Measurements from ENCODE around the gene LLGL2. TPM values are rescaled to one million over a fixed set of nuclear protein-coding genes. Genes with fewer than 3 reads are reported as not detected.
"Not testable (repeated sequence)": the region's sequence is repeated elsewhere in the genome, so short reads cannot be mapped to it uniquely, and the experiment has no call there.

The LLGL2 gene
- total RNA-seq, 1 experiment from 2014 or later, result 165 TPM

DNA sequence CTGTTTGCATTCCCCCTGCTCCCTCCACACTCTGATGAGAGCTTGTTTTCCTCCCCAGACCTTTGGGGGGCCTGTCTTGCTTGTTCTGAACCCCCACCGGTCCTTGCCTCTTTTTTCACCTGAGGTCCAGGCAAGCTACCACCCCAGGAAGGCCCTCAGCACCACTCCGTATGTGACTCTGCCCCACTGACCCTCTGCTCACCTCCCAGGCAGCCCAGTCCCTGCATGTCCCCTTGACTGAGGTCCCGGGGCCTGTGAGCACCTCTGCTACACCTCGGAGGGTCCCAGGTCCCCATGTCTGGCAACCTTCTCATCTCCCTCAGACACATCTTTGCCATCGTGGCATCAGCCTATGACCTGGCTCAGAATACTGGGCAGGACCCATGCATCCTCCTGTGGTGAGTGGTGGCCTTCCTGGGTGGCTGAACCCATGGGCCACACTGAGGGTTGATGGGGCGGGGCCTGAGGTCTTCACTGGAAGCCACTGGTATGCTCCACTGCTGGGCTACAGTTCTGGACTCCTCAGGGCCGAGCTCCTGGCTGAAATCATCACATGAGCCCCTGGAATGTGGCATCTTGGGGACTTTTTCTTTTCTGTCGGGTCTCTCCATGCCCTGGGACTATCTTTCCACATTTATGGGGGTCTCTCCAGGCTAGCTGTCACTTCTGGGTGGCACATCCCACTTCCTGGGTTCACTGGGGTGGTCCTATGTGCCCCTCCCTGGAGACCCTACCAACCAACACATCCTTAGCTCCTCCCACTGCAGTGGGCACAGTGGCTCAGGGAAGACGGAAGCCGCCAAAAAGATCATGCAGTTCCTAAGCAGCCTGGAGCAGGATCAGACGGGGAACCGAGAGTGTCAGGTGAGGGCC, 65.6 kb downstream of the LLGL2 start:
- Histone ChIP-seq H3K9me3 (no peaks in the 10 kb centered on the region), H3K36me3 (ENCODE audit: control insufficient read depth, insufficient read depth, low read length) (no peaks in the 10 kb centered on the region), H3K27me3 (replicated peaks; ENCODE audit: control insufficient read depth, insufficient read depth, low read length) (no peaks in the 10 kb centered on the region), H3K4me1 (peaks cover 14% of the 10 kb centered on the region), H3K4me3 (ENCODE audit: low read depth, low read length) (no peak overlapping the region)
- H3K36me3 Mint-ChIP-seq (ENCODE audit: insufficient read depth, unreplicated experiment), result no peaks in the 10 kb centered on the region
- H3K4me3 Mint-ChIP-seq (ENCODE audit: unreplicated experiment), result no peak overlapping the region
- ChIA-PET CTCF (interaction anchor here (0.6 to 2.2 kb wide), 4 partner anchors 10 to 75 kb away, joined by 3 to 13 read pairs (median 4); partner anchors contain the start of genes LLGL2, SMIM5 and TSEN54), POLR2A (interaction anchor here (0.6 kb wide), 1 partner anchor 267 kb away, joined by 5 read pairs; no protein-coding TSS in a partner anchor)
- no peaks in the 10 kb centered on the region for H3K27me3 Mint-ChIP-seq (ENCODE audit: insufficient read depth, unreplicated experiment)
- TF ChIP-seq, protein P1, sequence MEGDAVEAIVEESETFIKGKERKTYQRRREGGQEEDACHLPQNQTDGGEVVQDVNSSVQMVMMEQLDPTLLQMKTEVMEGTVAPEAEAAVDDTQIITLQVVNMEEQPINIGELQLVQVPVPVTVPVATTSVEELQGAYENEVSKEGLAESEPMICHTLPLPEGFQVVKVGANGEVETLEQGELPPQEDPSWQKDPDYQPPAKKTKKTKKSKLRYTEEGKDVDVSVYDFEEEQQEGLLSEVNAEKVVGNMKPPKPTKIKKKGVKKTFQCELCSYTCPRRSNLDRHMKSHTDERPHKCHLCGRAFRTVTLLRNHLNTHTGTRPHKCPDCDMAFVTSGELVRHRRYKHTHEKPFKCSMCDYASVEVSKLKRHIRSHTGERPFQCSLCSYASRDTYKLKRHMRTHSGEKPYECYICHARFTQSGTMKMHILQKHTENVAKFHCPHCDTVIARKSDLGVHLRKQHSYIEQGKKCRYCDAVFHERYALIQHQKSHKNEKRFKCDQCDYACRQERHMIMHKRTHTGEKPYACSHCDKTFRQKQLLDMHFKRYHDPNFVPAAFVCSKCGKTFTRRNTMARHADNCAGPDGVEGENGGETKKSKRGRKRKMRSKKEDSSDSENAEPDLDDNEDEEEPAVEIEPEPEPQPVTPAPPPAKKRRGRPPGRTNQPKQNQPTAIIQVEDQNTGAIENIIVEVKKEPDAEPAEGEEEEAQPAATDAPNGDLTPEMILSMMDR (IDR thresholded peaks at IDR 0.05; ENCODE audit: insufficient read depth in 1 of 2, low read depth in 1 of 2, low read length in 1 of 2, severe bottlenecking in 1 of 2, unreplicated experiment in 1 of 2), result no peak
- no peaks in the 10 kb centered on the region for H3K9me3 Mint-ChIP-seq (ENCODE audit: unreplicated experiment)
- no peak for DNase-seq
- H3K4me1 Mint-ChIP-seq (ENCODE audit: low read depth, unreplicated experiment), result no peaks in the 10 kb centered on the region
- BruUV-seq (replicated peaks), result no TSS peak
- H3K27ac Mint-ChIP-seq (ENCODE audit: unreplicated experiment), result no peak overlapping the region
- intact Hi-C loops (cut with micrococcal nuclease; ENCODE audit: unreplicated experiment), result no loop called here

DNA sequence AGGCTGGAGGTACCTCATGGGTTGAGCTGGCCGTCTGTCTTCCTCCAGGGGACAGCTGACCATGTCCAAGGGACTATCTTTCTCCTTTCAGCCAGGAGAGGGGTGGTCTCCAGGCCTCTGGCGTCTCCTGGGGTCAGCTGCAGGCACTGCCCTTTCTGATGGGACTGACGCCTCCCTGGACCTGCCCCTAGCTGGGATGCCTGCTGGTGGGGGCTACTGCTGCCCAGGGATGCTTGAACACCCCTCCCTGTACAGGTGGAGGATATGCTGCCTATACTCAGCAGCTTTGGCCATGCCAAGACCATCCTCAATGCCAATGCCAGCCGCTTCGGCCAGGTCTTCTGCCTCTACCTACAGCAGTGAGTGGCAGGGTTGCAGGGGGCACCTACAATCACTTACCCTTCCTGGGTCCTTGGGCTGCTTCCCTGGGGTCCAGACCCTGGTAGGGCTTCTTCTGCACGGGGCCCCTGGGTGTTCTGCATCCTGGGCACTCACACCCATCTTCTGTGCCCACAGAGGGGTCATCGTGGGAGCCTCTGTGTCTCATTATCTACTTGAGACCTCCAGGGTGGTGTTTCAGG, 66.3 kb downstream of the LLGL2 start:
- no peak overlapping the region for H3K4me3 Mint-ChIP-seq (ENCODE audit: unreplicated experiment)
- Histone ChIP-seq H3K4me3 (ENCODE audit: low read depth, low read length) (no peak overlapping the region), H3K9me3 (no peaks in the 10 kb centered on the region), H3K36me3 (ENCODE audit: control insufficient read depth, insufficient read depth, low read length) (no peaks in the 10 kb centered on the region), H3K4me1 (peaks cover 14% of the 10 kb centered on the region), H3K27me3 (replicated peaks; ENCODE audit: control insufficient read depth, insufficient read depth, low read length) (no peaks in the 10 kb centered on the region)
- no peak overlapping the region for H3K27ac Mint-ChIP-seq (ENCODE audit: unreplicated experiment)
- BruUV-seq (replicated peaks), result no TSS peak
- no peaks in the 10 kb centered on the region for H3K9me3 Mint-ChIP-seq (ENCODE audit: unreplicated experiment)
- intact Hi-C loops (cut with micrococcal nuclease; ENCODE audit: unreplicated experiment), result no loop called here
- H3K27me3 Mint-ChIP-seq (ENCODE audit: insufficient read depth, unreplicated experiment), result no peaks in the 10 kb centered on the region
- TF ChIP-seq, protein P1 (IDR thresholded peaks at IDR 0.05; ENCODE audit: insufficient read depth in 1 of 2, low read depth in 1 of 2, low read length in 1 of 2, severe bottlenecking in 1 of 2, unreplicated experiment in 1 of 2), result peak in 1 of 2 experiments; percentile 17
- ChIA-PET CTCF (interaction anchor here (0.6 to 2.2 kb wide), 4 partner anchors 9 to 75 kb away, joined by 3 to 13 read pairs (median 4); partner anchors contain the start of genes LLGL2, SMIM5 and TSEN54), POLR2A (no interaction called here)
- no peaks in the 10 kb centered on the region for H3K4me1 Mint-ChIP-seq (ENCODE audit: low read depth, unreplicated experiment)
- DNase-seq, result no peak
- no peaks in the 10 kb centered on the region for H3K36me3 Mint-ChIP-seq (ENCODE audit: insufficient read depth, unreplicated experiment)

DNA sequence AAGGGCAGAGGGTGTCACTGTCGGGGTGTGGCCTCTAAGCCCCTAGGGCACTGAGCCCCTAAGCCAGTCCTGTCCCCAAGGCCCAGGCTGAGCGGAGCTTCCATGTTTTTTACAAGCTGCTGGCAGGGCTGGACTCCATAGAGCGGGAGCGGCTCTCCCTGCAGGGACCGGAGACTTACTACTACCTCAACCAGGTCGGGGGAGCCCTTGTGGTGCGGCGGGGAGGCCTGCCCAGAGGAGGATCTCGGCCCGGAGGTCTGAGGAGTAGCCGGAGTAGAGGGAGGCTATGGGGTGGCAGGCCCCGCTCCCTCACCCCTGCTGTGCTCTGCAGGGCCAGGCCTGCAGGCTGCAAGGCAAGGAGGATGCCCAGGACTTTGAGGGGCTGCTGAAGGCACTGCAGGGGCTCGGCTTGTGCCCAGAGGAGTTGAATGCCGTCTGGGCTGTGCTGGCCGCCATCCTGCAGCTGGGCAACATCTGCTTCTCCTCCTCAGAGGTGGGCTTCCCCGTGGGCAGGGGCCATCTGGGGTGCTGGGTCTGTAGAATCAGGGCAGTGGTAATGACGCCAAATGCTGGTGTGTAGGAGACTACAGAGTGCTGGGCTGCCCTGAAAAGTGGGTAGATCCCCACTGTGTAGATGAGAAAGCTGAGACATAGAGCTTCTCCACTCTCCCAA, 67.0 kb downstream of the LLGL2 start:
- peaks cover 14% of the 10 kb centered on the region for H3K4me1 ChIP-seq
- no peaks in the 10 kb centered on the region for H3K9me3 ChIP-seq
- Mint-ChIP-seq H3K4me1 (ENCODE audit: low read depth, unreplicated experiment) (no peaks in the 10 kb centered on the region), H3K27ac (ENCODE audit: unreplicated experiment) (no peak overlapping the region), H3K9me3 (ENCODE audit: unreplicated experiment) (no peaks in the 10 kb centered on the region), H3K4me3 (ENCODE audit: unreplicated experiment) (no peak overlapping the region), H3K27me3 (ENCODE audit: insufficient read depth, unreplicated experiment) (no peaks in the 10 kb centered on the region), H3K36me3 (ENCODE audit: insufficient read depth, unreplicated experiment) (no peaks in the 10 kb centered on the region)
- H3K4me3 ChIP-seq (ENCODE audit: low read depth, low read length), result no peak overlapping the region
- H3K36me3 ChIP-seq (ENCODE audit: control insufficient read depth, insufficient read depth, low read length), result no peaks in the 10 kb centered on the region
- no TSS peak for BruUV-seq (replicated peaks)
- DNase-seq, result no peak
- ChIA-PET POLR2A (no interaction called here), CTCF (interaction anchor here (0.8 kb wide), 1 partner anchor 41 kb away, joined by 3 read pairs; the partner anchor contains the start of gene SMIM5)
- intact Hi-C loops (cut with micrococcal nuclease; ENCODE audit: unreplicated experiment), result no loop called here
- TF ChIP-seq, protein P1 (IDR thresholded peaks at IDR 0.05; ENCODE audit: insufficient read depth in 1 of 2, low read depth in 1 of 2, low read length in 1 of 2, severe bottlenecking in 1 of 2, unreplicated experiment in 1 of 2), result no peak
- no peaks in the 10 kb centered on the region for H3K27me3 ChIP-seq (replicated peaks; ENCODE audit: control insufficient read depth, insufficient read depth, low read length)

DNA sequence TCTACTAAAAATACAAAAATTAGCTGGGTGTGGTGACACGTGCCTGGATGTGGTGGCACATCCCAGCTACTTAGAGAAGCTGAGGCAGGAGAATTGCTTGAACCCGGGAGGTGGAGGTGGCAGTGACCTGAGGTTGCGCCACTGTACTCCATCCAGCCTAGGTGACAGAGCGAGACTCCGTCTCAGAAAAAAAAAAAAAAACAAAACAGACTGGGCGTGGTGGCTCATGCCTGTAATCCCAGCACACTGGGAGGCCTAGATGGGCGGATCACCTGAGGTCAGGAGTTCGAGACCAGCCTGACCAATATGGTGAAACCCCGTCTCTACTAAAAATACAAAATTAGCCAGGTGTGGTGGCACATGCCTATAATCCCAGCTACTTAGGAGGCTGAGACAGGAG, 67.9 kb downstream of the LLGL2 start:
- H3K36me3 Mint-ChIP-seq (ENCODE audit: insufficient read depth, unreplicated experiment); H3K9me3 ChIP-seq; intact Hi-C loops (cut with micrococcal nuclease; ENCODE audit: unreplicated experiment); H3K36me3 ChIP-seq (ENCODE audit: control insufficient read depth, insufficient read depth, low read length); H3K27me3 Mint-ChIP-seq (ENCODE audit: insufficient read depth, unreplicated experiment); H3K9me3 Mint-ChIP-seq (ENCODE audit: unreplicated experiment); H3K4me3 ChIP-seq (ENCODE audit: low read depth, low read length); H3K27me3 ChIP-seq (replicated peaks; ENCODE audit: control insufficient read depth, insufficient read depth, low read length); H3K4me3 Mint-ChIP-seq (ENCODE audit: unreplicated experiment); H3K4me1 Mint-ChIP-seq (ENCODE audit: low read depth, unreplicated experiment); DNase-seq; BruUV-seq (replicated peaks); POLR2A ChIA-PET; H3K27ac Mint-ChIP-seq (ENCODE audit: unreplicated experiment): not testable (repeated sequence)
- H3K4me1 ChIP-seq, result peaks cover 11% of the 10 kb centered on the region
- CTCF ChIA-PET, result interaction anchor here (0.6 to 1.0 kb wide), 2 partner anchors 39 to 60 kb away, joined by 3 to 4 read pairs; partner anchors contain the start of gene SMIM5

All from Caco-2 (cell line).